Measurements from ENCODE around the gene NEDD1.

Gene NEDD1

GRCh38 chr12:96901175-96901574 lies 5.9 kb upstream of the NEDD1 start:
- no peak for DNase-seq (ENCODE audit: low read depth in 2 of 2)

GRCh38 chr12:96902076-96902475 lies 5.0 kb upstream of the NEDD1 start:
- no peak for DNase-seq (ENCODE audit: low read depth in 2 of 2)

- DNase-seq (ENCODE audit: low read depth in 2 of 2): no peak
These were observed 584 bp upstream of the NEDD1 start for GRCh38 chr12:96906498-96906848.

- DNase-seq (ENCODE audit: low read depth in 2 of 2): no peak
These were observed 790 bp downstream of the NEDD1 start for GRCh38 chr12:96907671-96908422.

GRCh38 chr12:96908423-96908675 lies 1.3 kb downstream of the NEDD1 start:
- no peak for DNase-seq (ENCODE audit: low read depth in 2 of 2)

- DNase-seq (ENCODE audit: low read depth in 2 of 2): no peak
These were observed 5.2 kb downstream of the NEDD1 start for GRCh38 chr12:96912261-96912660.

GRCh38 chr12:96912943-96913342 lies 5.9 kb downstream of the NEDD1 start:
- DNase-seq (ENCODE audit: low read depth in 2 of 2): no peak

GRCh38 chr12:96919510-96920210 lies 12.6 kb downstream of the NEDD1 start:
- no peak for DNase-seq (ENCODE audit: low read depth in 2 of 2)

- no peak for DNase-seq (ENCODE audit: low read depth in 2 of 2)
These were observed 41.7 kb downstream of the NEDD1 start for GRCh38 chr12:96948782-96949181.

- DNase-seq (ENCODE audit: low read depth in 2 of 2): no peak
These were observed 72.5 kb downstream of the NEDD1 start for GRCh38 chr12:96979532-96979931.

- DNase-seq (ENCODE audit: low read depth in 2 of 2): no peak
These were observed 73.9 kb downstream of the NEDD1 start for GRCh38 chr12:96980991-96981414.

- no peak for DNase-seq (ENCODE audit: low read depth in 2 of 2)
These were observed 74.9 kb downstream of the NEDD1 start for GRCh38 chr12:96981911-96982310.

- no peak for DNase-seq (ENCODE audit: low read depth in 2 of 2)
These were observed 75.6 kb downstream of the NEDD1 start for GRCh38 chr12:96982671-96983070.

- peak in 1 of 2 donors; percentile 12 for DNase-seq (ENCODE audit: low read depth in 2 of 2)
These were observed 78.7 kb downstream of the NEDD1 start for GRCh38 chr12:96985515-96986362.

- no peak for DNase-seq (ENCODE audit: low read depth in 2 of 2)
These were observed 79.9 kb downstream of the NEDD1 start for GRCh38 chr12:96986883-96987523.

GRCh38 chr12:96988919-96989318 lies 81.9 kb downstream of the NEDD1 start:
- DNase-seq (ENCODE audit: low read depth in 2 of 2): no peak

- DNase-seq (ENCODE audit: low read depth in 2 of 2): no peak
These were observed 82.9 kb downstream of the NEDD1 start for GRCh38 chr12:96989916-96990315.

GRCh38 chr12:96994900-96995299 lies 87.8 kb downstream of the NEDD1 start:
- DNase-seq (ENCODE audit: low read depth in 2 of 2): no peak

- no peak for DNase-seq (ENCODE audit: low read depth in 2 of 2)
These were observed 88.8 kb downstream of the NEDD1 start for GRCh38 chr12:96995861-96996260.

- DNase-seq (ENCODE audit: low read depth in 2 of 2): no peak
These were observed 90.9 kb downstream of the NEDD1 start for GRCh38 chr12:96997797-96998484.

- DNase-seq (ENCODE audit: low read depth in 2 of 2): no peak
These were observed 96.2 kb downstream of the NEDD1 start for GRCh38 chr12:97003276-97003675.

All from stimulated activated CD8-positive, alpha-beta memory T cell treated with anti-CD3 and anti-CD28 coated beads, Interleukin-7, amount 100 ng/mL, for 4 hours (primary cell).